ENCODE data around the gene HAAO. TPM values are rescaled to one million over a fixed set of nuclear protein-coding genes. Genes with fewer than 3 reads are reported as not detected.
A peak's percentile ranks its signal among the peaks of the same experiment; 100 is the strongest.

The HAAO gene
- total and polyA plus RNA-seq, 2 of the 13 experiments (the other 11 are each of a cell fraction or from before 2014, with no cell fraction given): 36.1 to 42.7 TPM

GRCh38 chr2:42788478-42788793 is 3.9 kb downstream of the HAAO start:
- intact Hi-C loops (cut with micrococcal nuclease; ENCODE audit: unreplicated experiment): no loop called here
- ChIA-PET POLR2A (interaction anchor here (1.0 to 3.1 kb wide), 7 partner anchors 8 to 284 kb away, joined by 3 to 28 read pairs (median 10); no protein-coding TSS in a partner anchor), CTCF (ENCODE audit: low intra/inter-chr PET ratio, low total read pairs) (no interaction called here)
- Histone ChIP-seq H3K27me3 (ENCODE audit: control insufficient read depth in 1 of 2, insufficient read depth in 2 of 2, low read length in 2 of 2) (no peaks in the 10 kb centered on the region; a peak in 1 of 5 replicates), H3K4me1 (ENCODE audit: insufficient read depth, low read length) (peaks cover 85% of the 10 kb centered on the region), H3K9ac (ENCODE audit: insufficient read depth, low read depth, low read length) (no peak overlapping the region), H3K4me3 (replicated peaks in 1 of 3; ENCODE audit: insufficient read depth in 1 of 3, low read depth in 2 of 3, low read length in 3 of 3) (peak overlapping the region in 1 of 3 experiments; percentile 26; a peak in 2 of 6 replicates), H4K20me1 (ENCODE audit: insufficient read depth, low read length) (no peaks in the 10 kb centered on the region), H2AFZ (ENCODE audit: low read length) (no peak overlapping the region), H3K36me3 (replicated peaks in 1 of 2; ENCODE audit: control insufficient read depth in 1 of 2, insufficient read depth in 2 of 2, low read length in 2 of 2) (peaks cover 0 to 4% of the 10 kb centered on the region in 2 experiments; a peak in 1 of 5 replicates), H3K27ac (ENCODE audit: extremely low read length, insufficient read depth, low read length) (peak overlapping the region; percentile 67), H3K79me2 (ENCODE audit: insufficient read depth, low read length) (peaks cover 21% of the 10 kb centered on the region), H3K9me3 (ENCODE audit: low read length) (no peaks in the 10 kb centered on the region), H3K4me2 (ENCODE audit: low read depth, low read length) (peak overlapping the region; percentile 54; the same call in 1 of the 2 replicates)
- FAIRE-seq: no peak
- WGBS (ENCODE audit: low lambda C conversion rate): 84% methylated on average over 9 of the region's 9 CpGs
- DNase-seq (ENCODE audit: low spot score): no peak
- no peak for ATAC-seq
- in situ Hi-C loops (cut with HindIII; ENCODE audit: extremely low pct_ligation_motif_present, low pct_unique_long_range_greater_than_20kb): no loop called here
- BruUV-seq (replicated peaks): no TSS peak
- TF ChIP-seq HES4 (CRISPR knock-in tag; IDR thresholded peaks at IDR 0.05; ENCODE audit: borderline replicate concordance) (0 out of 2 replicates have a peak, but pooled peaks have one; percentile 1), KLF13 (CRISPR knock-in tag; IDR thresholded peaks at IDR 0.05) (peak; percentile 4; the same call in 1 of the 2 replicates), BORCS8-MEF2B (CRISPR knock-in tag; IDR thresholded peaks at IDR 0.05) (0 out of 2 replicates have a peak, but pooled peaks have one; percentile 12), DMAP1 (CRISPR knock-in tag; IDR thresholded peaks at IDR 0.05) (no peak), EHMT2 (IDR thresholded peaks at IDR 0.05; ENCODE audit: borderline replicate concordance, low read depth, low read length) (no peak), GPN1 (CRISPR knock-in tag; IDR thresholded peaks at IDR 0.05; ENCODE audit: borderline replicate concordance) (no peak), CCDC6 (CRISPR knock-in tag; IDR thresholded peaks at IDR 0.05) (0 out of 2 replicates have a peak, but pooled peaks have one; percentile 47), ASH2L (IDR thresholded peaks at IDR 0.05; ENCODE audit: insufficient read length, low read depth, low read length) (no peak), ZBTB40 (IDR thresholded peaks at IDR 0.05) (no peak), ZBTB40 (CRISPR knock-in tag; IDR thresholded peaks at IDR 0.05) (no peak), FUBP1 (CRISPR knock-in tag; IDR thresholded peaks at IDR 0.05; ENCODE audit: borderline replicate concordance) (0 out of 2 replicates have a peak, but pooled peaks have one; percentile 36), TOE1 (CRISPR knock-in tag; IDR thresholded peaks at IDR 0.05) (no peak)
